Measurements from ENCODE around the gene PLD1. TPM values are rescaled to one million over a fixed set of nuclear protein-coding genes. Genes with fewer than 3 reads are reported as not detected.

PLD1 gene
- total RNA-seq, 6 donors from 2014 or later: 11.2 to 47.1 (median 15.6) TPM

GRCh38 chr3:171687064-171687463 lies 123.2 kb downstream of the PLD1 start:
- 88 to 93% methylated on average over 5 of the region's 5 CpGs for WGBS, 2 donors
- ATAC-seq (ENCODE audit: low FRiP score in 2 of 2): no peak

GRCh38 chr3:171685116-171685895 lies 125.0 kb downstream of the PLD1 start:
- Histone ChIP-seq H3K4me1 (no peaks in the 10 kb centered on the region), H3K9me3 (no peaks in the 10 kb centered on the region), H3K27me3 (no peaks in the 10 kb centered on the region), H3K36me3 (no peaks in the 10 kb centered on the region), H3K27ac (no peak overlapping the region), H3K4me3 (no peak overlapping the region)
- no peak for TF ChIP-seq POLR2A (IDR thresholded peaks at IDR 0.05)
- no peak for TF ChIP-seq EP300 (IDR thresholded peaks at IDR 0.05)
- TF ChIP-seq CTCF (IDR thresholded peaks at IDR 0.05): no peak
- no peak for TF ChIP-seq POLR2AphosphoS5 (IDR thresholded peaks at IDR 0.05)
- WGBS, 2 donors: 92 to 95% methylated on average over 6 of the region's 6 CpGs
- no peak for DNase-seq
- ATAC-seq (ENCODE audit: low FRiP score in 2 of 2): no peak

More at GRCh38 chr3:171687064-171687463, 123.2 kb downstream of the PLD1 start:
- no peaks in the 10 kb centered on the region for H3K9me3 ChIP-seq
- H3K27ac ChIP-seq: no peak overlapping the region
- TF ChIP-seq POLR2A (IDR thresholded peaks at IDR 0.05) (no peak), EP300 (IDR thresholded peaks at IDR 0.05) (no peak), CTCF (IDR thresholded peaks at IDR 0.05) (no peak), POLR2AphosphoS5 (IDR thresholded peaks at IDR 0.05) (no peak)
- H3K4me1 ChIP-seq: no peaks in the 10 kb centered on the region
- H3K4me3 ChIP-seq: no peak overlapping the region
- no peaks in the 10 kb centered on the region for H3K27me3 ChIP-seq
- no peak for DNase-seq
- no peaks in the 10 kb centered on the region for H3K36me3 ChIP-seq

- no peak overlapping the region for H3K4me3 ChIP-seq
- 84 to 89% methylated on average over 2 of the region's 2 CpGs for WGBS, 2 donors
- no peak for TF ChIP-seq POLR2A (IDR thresholded peaks at IDR 0.05)
- TF ChIP-seq CTCF (IDR thresholded peaks at IDR 0.05): no peak
- no peak for TF ChIP-seq POLR2AphosphoS5 (IDR thresholded peaks at IDR 0.05)
- TF ChIP-seq EP300 (IDR thresholded peaks at IDR 0.05): no peak
- no peaks in the 10 kb centered on the region for H3K4me1 ChIP-seq
- DNase-seq (no peak), ATAC-seq (ENCODE audit: low FRiP score in 2 of 2) (no peak)
- H3K27me3 ChIP-seq: no peaks in the 10 kb centered on the region
- no peaks in the 10 kb centered on the region for H3K36me3 ChIP-seq
- H3K27ac ChIP-seq: no peak overlapping the region
- no peaks in the 10 kb centered on the region for H3K9me3 ChIP-seq
These were observed 126.1 kb downstream of the PLD1 start for GRCh38 chr3:171684221-171684620.

- H3K9me3 ChIP-seq: no peaks in the 10 kb centered on the region
- TF ChIP-seq POLR2A (IDR thresholded peaks at IDR 0.05) (no peak), POLR2AphosphoS5 (IDR thresholded peaks at IDR 0.05) (no peak), EP300 (IDR thresholded peaks at IDR 0.05) (no peak), CTCF (IDR thresholded peaks at IDR 0.05) (no peak)
- H3K27ac ChIP-seq: no peak overlapping the region
- H3K4me3 ChIP-seq: no peak overlapping the region
- H3K27me3 ChIP-seq: no peaks in the 10 kb centered on the region
- 91% methylated on average over 3 of the region's 3 CpGs for WGBS, 2 donors
- no peaks in the 10 kb centered on the region for H3K4me1 ChIP-seq
- ATAC-seq (ENCODE audit: low FRiP score in 2 of 2): no peak
- no peak for DNase-seq
- H3K36me3 ChIP-seq: no peaks in the 10 kb centered on the region
These were observed 127.5 kb downstream of the PLD1 start for GRCh38 chr3:171682743-171683142.
